Germinal center (tissue), 1 donor: ENCODE measurements around the gene KCTD8.

ENCODE experiments used
- DNase-seq: peaks from one replicate; pipeline ENCODE4 v3.0.0; 2012; ENCODE audit warnings: mixed read lengths, low spot score

The KCTD8 gene

DNA sequence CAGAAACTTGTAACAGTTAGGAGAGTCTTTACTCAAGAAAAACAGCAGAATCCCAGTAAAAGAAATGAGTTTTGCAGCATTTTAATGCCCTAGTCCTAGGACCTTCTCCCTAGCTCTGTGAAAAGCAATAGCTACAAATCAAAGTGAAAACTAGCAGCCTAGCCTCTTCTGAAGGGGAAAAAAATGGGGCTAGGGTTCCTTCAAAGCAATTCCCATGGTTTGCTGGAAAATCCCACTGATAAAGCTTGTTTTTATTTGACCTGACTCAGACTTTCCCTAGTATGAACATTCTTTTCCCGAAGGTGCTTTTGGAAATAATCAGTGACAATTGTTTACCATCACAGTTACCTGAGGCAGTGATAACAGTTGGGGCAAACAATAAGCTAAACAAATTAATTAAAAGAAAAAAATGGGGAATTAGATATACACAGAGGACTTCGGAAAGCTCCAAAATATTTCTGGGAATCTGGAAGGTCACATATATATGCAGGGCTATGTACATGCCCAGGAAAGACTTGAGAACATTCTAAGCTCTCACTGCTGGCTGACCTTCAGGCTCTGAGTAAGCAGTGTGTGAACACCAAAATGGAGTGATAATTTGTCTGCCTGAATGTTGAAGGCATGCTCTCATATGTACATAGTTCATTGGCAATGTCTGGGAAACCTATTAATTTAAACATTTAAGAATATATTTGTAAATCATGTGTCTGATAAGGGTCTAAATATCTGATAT is 285.9 kb downstream of the KCTD8 start:
- no peak for DNase-seq

DNA sequence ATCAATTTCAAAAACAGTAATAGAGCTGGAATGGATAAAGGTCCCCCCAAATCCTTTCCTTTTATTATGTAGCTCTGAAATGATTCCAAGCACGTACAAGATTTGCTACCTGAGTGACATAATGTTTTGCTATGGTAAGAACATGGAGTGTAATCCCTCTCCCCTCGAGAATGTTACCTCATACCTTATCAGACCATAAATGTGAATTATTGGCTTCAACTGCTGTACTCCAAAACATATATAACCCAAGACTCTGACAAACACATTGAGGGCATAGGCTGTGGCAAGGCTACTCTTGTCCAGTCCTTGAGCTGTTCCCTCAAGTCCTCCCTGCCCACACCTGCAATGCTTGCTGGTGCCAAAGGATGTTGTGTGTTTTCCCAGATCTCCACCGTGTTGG is 286.9 kb downstream of the KCTD8 start:
- no peak for DNase-seq

DNA sequence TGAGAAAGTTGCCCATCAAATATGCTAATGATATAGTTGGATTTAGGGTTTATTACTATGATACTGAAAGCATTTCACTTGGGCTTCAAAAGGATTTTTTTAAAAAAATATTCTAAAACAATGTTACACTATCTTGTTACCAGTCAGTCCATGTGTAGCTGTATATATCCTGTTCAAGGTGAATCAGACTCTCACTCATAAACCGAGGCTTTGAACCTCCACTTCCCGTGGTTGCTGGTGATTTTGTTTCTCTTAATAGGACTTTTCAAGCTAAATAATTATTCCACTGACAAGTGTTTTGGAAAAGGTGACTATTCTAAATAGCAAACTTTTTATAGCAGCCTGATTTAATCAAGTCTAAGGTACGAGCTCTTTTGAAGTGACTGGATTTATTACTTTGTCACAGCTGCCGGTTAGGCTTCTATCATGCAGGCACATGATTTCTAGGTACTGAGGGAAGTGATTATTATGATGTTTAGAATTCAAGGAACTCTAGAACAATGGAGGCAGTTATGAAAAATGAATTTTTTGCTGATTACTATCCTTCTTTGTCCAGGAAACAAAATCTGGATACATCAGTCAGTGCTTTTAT is 287.7 kb downstream of the KCTD8 start:
- DNase-seq = no peak

DNA sequence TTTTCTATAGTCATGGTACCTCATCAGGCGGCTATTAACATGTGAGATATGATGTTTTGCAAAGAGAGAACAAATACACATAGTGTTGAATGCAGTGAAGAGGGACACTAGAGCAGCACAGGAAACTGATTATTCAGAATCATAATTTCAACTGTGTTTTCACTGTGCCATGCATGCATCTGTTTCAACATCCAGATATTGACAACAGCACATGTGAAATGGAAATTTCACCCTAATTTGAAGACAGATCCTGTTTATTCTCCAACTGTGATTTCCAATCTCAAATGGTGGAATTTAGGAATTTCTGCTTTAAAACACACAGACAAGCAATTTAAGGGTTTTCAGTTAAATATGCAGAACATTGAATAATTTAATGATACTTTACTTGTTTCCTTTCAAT is 288.6 kb downstream of the KCTD8 start:
- DNase-seq = no peak

DNA sequence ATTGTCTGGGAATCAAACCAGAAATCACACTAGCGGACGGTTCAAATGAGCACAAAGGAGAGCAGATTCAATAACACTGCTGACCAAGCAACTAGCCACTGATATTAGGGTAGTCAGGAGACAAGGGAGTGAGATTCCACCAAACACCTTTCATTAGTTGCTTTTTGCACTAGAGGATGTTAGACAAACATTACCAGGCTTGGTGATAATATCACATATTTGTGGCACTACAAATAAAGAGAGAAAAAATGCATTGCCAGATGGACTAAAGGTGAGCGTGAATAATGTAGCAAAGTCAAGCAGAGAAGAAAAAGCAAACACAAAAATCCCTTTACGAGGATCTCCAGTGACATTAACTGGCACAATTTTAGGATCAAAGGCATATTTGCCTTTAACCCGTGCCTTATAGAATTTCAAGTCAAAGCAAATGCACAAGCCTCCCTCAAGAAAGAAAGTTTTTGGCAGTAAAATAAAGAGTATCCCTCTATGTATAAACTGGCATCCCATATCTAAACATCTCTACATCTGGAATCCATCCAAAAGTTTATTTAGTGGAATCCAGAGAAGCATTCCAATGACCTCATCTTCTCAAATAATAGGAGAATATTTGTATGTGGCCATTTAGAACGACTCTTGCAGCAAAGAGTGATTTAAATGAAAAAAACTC is 290.9 kb downstream of the KCTD8 start:
- DNase-seq = no peak

DNA sequence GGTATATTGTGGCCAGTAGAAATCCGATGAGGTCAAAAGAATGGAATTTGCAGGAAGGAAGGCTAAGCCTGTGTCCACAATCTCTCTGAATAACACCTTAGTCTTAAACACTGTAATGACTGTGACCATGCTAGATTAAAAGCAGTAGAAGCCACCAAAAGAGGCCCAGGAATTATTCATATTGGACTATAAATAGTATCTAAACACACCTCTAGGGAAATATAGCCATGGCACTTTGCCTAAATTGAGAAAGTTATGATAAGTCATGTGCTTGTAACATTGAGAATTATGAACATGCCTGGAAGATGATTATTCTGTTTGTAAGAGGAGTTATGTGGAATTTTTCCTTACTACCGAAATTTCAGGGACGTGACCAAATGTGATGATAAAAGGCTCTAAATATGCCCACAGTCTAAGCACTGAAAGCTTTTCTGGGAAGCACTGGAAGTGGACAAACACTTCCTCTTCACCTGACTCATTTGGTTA is 298.5 kb downstream of the KCTD8 start:
- DNase-seq = no peak

DNA sequence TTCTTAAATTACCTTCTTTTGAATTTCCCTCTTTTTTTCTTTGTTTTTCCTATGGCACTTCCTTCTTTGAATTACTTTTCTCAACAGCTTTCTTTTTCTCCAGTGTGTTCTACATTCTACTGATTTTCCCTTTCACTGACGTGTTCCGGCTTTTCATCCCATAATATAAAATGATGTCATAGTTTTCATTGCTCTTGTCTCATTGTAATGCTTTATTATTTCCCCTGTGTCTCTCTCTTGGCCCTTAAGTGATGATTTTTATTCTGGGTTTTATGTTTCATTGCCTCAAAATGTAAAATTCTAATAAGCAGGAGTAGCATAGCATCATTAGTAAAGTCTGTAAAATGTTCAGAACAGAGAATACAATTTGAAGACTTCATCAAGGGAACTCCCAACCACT is 299.3 kb downstream of the KCTD8 start:
- DNase-seq = no peak

DNA sequence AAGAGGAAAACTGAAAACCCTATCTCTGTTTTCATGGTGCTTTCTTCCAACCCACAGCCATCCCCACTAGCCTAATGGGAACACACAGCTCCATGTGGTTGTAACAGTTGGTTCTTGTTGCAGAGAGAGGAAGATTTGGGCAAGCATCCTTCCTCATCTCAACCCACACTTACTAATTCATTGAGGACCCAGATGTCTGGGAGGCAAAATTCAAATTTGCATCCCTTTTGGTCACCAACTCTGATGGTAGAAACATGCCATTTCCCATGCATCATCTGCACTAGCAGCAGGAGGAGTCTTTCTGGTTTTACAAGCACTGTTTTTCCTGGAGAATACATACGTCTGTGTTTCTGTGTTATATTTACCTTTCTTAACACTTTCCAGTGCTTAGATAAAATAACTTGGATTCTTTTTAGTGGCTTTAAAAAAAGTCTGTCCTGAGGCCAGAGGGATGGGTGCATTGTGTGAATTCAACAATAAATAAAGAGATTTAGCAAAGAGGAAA is 301.0 kb downstream of the KCTD8 start:
- DNase-seq = no peak

DNA sequence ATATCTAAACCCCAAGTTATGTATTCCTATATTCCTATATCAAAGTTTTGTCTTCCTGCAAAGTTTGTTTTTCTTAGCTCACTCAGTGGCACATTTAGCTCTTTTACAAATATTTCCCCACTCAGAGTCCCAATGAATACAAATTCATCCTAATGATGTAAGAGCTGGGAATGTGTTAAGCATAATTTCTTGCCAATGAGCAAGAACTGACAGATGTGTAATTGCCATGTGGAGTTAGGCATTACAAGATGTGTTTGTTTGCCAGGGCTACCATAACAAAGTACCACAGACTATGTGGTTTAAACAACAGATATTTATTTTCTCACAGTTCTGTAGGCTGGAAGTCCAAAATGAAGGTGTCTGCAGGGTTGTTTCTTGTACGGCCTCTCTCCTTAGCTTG is 302.1 kb downstream of the KCTD8 start:
- DNase-seq = no peak

DNA sequence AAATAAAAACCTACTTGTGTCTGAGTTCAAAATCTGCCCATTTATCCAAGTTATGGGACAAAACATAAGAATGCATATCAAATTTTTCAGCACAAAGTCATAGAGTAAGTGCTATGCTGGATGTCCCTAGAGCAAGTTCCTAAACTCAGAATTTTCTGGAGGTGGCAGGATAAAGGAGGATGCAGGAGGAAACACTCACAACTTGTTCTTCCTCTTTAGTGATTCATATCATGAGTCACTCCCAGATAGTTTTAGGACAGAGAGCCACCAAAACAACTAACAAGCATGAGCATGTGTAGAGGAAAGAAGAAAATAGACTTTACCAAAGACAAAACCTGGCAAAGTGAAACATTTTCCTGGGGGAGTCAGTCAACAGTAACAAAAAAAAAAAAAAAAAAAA is 302.7 kb downstream of the KCTD8 start:
- no peak for DNase-seq

DNA sequence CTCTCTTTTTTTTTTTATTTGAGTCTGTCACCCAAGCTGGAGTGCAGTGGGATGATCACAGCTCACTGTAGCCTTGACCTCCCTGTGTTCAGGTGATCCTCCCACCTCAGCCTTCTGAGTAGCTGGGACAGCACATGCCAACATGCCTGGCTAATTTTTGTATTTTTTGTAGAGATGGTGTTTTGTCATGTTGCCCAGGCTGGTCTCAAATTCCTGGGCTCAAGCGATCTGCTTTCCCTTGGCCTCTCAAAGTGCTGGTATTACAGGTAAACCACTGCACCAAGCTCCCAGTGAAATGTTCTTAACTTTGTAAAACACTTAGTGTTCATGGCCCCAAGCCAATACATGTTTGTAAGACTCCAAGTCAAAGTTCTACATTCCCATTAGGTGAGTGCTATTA is 316.1 kb downstream of the KCTD8 start:
- no peak for DNase-seq
